Upper lobe of left lung (tissue), 6 donors: Measurements from ENCODE around the gene ACAN. TPM values are rescaled to one million over a fixed set of nuclear protein-coding genes. Genes with fewer than 3 reads are reported as not detected.

ENCODE experiments used
- ATAC-seq, 2 donors: fragments of 200-7000 bp; cut with Tn5 transposase; one replicate each; pipeline ENCODE4 v1.9.1; 2022; ENCODE audit warnings: mild to moderate bottlenecking in 2 of 2, moderate library complexity in 2 of 2; ENCODE audit not compliant: low FRiP score in 2 of 2
- DNase-seq, 2 donors: peaks; one replicate each; pipeline ENCODE4 v3.0.0-alpha.2; 2019 to 2020
- H3K27ac ChIP-seq, 4 donors: fragments of 200-600 bp; sonication (generic); one replicate each; pipeline ENCODE4 v1.5.1; 2016 to 2019
- H3K27me3 ChIP-seq, 4 donors: fragments of 200-600 bp; sonication (generic); one replicate each; pipeline ENCODE4 v1.5.1; 2017 to 2019
- H3K36me3 ChIP-seq, 4 donors: fragments of 200-600 bp; sonication (generic); one replicate each; pipeline ENCODE4 v1.5.1; 2016 to 2019
- H3K4me1 ChIP-seq, 4 donors: fragments of 200-600 bp; sonication (generic); one replicate each; pipeline ENCODE4 v1.5.1; 2018 to 2019
- H3K4me3 ChIP-seq, 4 donors: fragments of 200-600 bp; sonication (generic); one replicate each; pipeline ENCODE4 v1.5.1; 2017 to 2019; ENCODE audit warnings: mild to moderate bottlenecking in 2 of 4, moderate library complexity in 1 of 4
- H3K9me3 ChIP-seq, 4 donors: fragments of 200-600 bp; sonication (generic); one replicate each; pipeline ENCODE4 v1.5.1; 2018 to 2019
- EP300 ChIP-seq, 4 donors: sonication (generic); formaldehyde crosslinking; IDR thresholded peaks; one replicate each; pipeline ENCODE4 v1.5.1; 2017; ENCODE audit warnings: antibody characterized with exemption in 4 of 4, control low read depth in 2 of 4
- POLR2A ChIP-seq, 4 donors: fragments of 450-650 bp; IDR thresholded peaks; one replicate each; pipeline ENCODE4 v1.5.1; 2016 to 2017; ENCODE audit warnings: antibody characterized with exemption in 4 of 4, mild to moderate bottlenecking in 2 of 4
- POLR2AphosphoS5 ChIP-seq, 2 donors: sonication (generic); formaldehyde crosslinking; IDR thresholded peaks; one replicate each; pipeline ENCODE4 v1.5.1; 2017; ENCODE audit warnings: antibody characterized with exemption in 2 of 2
- WGBS, 2 donors: methylation state at CpG; one replicate each; pipeline ENCODE4 v1.1.5; 2017 to 2018; 5-methylcytosine and 5-hydroxymethylcytosine counted together
- total RNA-seq, 6 donors: library from RNA; depleted of rRNA in 4 of 6; stranded (reverse); fragments of >200 nt in 4 of 6; gene quantifications; one replicate each; pipeline versions ENCODE4 v1.1.0 to v1.2.1, GENCODE V29; 2016 to 2021
- TF ChIP-seq, protein P1 (sequence below), 6 experiments: fragments of 450-650 bp in 4 of 6; fragments of 200-600 bp in 2 of 6; sonication (generic) in 2 of 6; IDR thresholded peaks; one replicate each; pipeline ENCODE4 v1.5.1; 2016 to 2019; ENCODE audit warnings: antibody characterized with exemption in 6 of 6
- donor health status: DM: no; HTN: no; CAD: no; lungs with moderate emphysema.
- donor health status: DM: no; HTN: yes; CAD: no; lungs with severe emphysema.

Gene ACAN
- total RNA-seq, 6 donors from 2014 or later, result 0.24 to 1.6 (median 0.46) TPM; not detected in 3

DNA sequence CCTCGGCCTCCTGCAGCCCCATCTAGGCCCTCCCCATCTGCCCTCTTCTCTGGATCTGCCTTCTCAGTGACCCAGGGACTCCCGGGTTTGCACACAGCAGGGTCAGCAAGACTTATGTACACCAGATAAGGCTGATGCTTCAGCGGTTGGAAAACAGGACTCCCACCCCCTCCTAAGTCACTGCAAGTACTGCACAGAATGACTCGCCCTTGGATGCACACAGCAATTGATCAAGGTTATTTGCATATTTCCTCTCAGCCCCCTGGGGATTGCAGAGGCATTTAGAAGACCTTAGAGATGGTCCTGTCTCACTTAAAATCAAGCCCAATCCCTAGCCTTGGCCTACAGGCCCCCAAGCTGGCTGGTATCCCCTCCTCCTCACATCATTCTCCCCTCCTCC, 8.9 kb downstream of the ACAN start:
- 30 to 56% methylated on average over 4 of the region's 4 CpGs for WGBS, 2 donors

DNA sequence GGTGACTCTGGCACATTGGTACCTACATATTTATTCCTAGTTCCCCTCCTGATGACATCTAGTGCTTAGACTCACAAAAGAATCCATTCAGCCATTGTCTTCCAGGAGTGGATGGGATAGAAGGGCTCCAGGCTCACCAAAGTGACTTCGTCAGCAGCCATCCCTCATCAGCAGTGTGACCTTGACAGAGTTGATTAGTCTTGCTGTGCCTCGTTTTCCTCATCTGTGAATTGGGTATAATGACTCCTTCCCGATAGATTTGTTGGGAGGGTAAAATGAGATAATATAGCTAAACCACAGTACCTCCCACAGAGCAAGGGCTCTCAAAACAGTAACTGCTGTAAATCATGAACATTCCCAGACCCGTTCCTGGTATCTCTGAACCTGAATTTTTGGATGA, 10.7 kb downstream of the ACAN start:
- Histone ChIP-seq H3K27ac (no peak overlapping the region), H3K4me3 (no peak overlapping the region), H3K27me3 (no peaks in the 10 kb centered on the region), H3K4me1 (no peaks in the 10 kb centered on the region), H3K36me3 (no peaks in the 10 kb centered on the region), H3K9me3 (no peaks in the 10 kb centered on the region)
- no peak for DNase-seq
- 85 to 92% methylated on average over 4 of the region's 4 CpGs for WGBS, 2 donors
- no peak for TF ChIP-seq EP300 (IDR thresholded peaks at IDR 0.05)
- no peak for TF ChIP-seq POLR2AphosphoS5 (IDR thresholded peaks at IDR 0.05)
- TF ChIP-seq, protein P1, sequence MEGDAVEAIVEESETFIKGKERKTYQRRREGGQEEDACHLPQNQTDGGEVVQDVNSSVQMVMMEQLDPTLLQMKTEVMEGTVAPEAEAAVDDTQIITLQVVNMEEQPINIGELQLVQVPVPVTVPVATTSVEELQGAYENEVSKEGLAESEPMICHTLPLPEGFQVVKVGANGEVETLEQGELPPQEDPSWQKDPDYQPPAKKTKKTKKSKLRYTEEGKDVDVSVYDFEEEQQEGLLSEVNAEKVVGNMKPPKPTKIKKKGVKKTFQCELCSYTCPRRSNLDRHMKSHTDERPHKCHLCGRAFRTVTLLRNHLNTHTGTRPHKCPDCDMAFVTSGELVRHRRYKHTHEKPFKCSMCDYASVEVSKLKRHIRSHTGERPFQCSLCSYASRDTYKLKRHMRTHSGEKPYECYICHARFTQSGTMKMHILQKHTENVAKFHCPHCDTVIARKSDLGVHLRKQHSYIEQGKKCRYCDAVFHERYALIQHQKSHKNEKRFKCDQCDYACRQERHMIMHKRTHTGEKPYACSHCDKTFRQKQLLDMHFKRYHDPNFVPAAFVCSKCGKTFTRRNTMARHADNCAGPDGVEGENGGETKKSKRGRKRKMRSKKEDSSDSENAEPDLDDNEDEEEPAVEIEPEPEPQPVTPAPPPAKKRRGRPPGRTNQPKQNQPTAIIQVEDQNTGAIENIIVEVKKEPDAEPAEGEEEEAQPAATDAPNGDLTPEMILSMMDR (IDR thresholded peaks at IDR 0.05), result no peak
- no peak for TF ChIP-seq POLR2A (IDR thresholded peaks at IDR 0.05)
- no peak for ATAC-seq

More for the DNA sequence above, 8.9 kb downstream of the ACAN start:
- Histone ChIP-seq H3K4me3 (no peak overlapping the region), H3K4me1 (no peaks in the 10 kb centered on the region), H3K27me3 (no peaks in the 10 kb centered on the region), H3K36me3 (no peaks in the 10 kb centered on the region), H3K27ac (no peak overlapping the region), H3K9me3 (no peaks in the 10 kb centered on the region)
- no peak for DNase-seq
- TF ChIP-seq EP300 (IDR thresholded peaks at IDR 0.05) (no peak), POLR2AphosphoS5 (IDR thresholded peaks at IDR 0.05) (no peak), POLR2A (IDR thresholded peaks at IDR 0.05) (no peak)
- TF ChIP-seq, protein P1 (IDR thresholded peaks at IDR 0.05), result no peak
- no peak for ATAC-seq

DNA sequence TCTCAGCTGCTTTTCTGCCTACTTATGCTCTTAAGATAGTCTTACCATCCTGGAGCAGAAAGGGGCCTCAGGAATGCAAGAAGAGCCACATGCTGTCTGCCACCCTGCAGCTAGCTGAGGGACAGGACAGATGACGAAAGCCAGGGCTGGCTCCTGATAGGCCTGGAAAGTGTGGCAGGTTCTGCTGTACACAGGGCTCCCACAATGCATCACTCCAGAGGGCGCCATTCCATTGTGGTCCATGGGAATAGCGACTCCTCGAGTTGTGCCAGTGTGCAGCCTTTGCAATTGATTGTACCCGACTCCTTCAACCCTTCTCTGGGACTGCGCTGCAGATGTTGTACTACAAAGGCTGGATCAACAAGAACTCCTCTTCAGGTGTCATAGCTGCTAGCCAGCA, 11.2 kb downstream of the ACAN start:
- DNase-seq, result no peak

DNA sequence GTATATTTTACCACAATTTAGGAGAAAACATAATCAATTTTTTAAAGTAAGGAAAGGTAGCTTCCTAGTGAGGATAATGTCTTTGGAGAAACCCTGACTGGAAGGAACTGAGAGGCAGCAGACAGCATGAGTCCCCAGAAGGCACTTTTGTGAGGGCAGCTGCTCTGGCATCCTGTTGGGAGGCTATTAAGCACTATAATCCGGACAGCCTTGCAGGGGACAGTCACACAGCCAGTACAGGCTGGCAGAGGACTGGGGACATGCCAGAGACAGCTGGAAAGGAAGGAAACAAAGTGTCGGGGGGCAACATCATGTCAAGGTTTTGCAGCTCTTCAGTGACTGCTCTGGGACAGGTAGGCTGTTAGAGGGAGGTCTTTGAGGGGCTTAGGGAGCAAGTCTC, 15.7 kb downstream of the ACAN start:
- no peak for DNase-seq
- 43 to 57% methylated on average over 2 of the region's 2 CpGs for WGBS, 2 donors
- ATAC-seq, result no peak
- Histone ChIP-seq H3K9me3 (no peaks in the 10 kb centered on the region), H3K4me3 (no peak overlapping the region), H3K27me3 (no peaks in the 10 kb centered on the region), H3K27ac (no peak overlapping the region), H3K36me3 (no peaks in the 10 kb centered on the region), H3K4me1 (no peaks in the 10 kb centered on the region)
- TF ChIP-seq POLR2AphosphoS5 (IDR thresholded peaks at IDR 0.05) (no peak), EP300 (IDR thresholded peaks at IDR 0.05) (no peak), POLR2A (IDR thresholded peaks at IDR 0.05) (no peak)
- TF ChIP-seq, protein P1 (IDR thresholded peaks at IDR 0.05), result no peak

More for the DNA sequence above, 11.2 kb downstream of the ACAN start:
- 80 to 89% methylated on average over 2 to 6 of the region's 6 CpGs for WGBS, 2 donors
- TF ChIP-seq EP300 (IDR thresholded peaks at IDR 0.05) (no peak), POLR2A (IDR thresholded peaks at IDR 0.05) (no peak), POLR2AphosphoS5 (IDR thresholded peaks at IDR 0.05) (no peak)
- TF ChIP-seq, protein P1 (IDR thresholded peaks at IDR 0.05), result no peak
- Histone ChIP-seq H3K36me3 (no peaks in the 10 kb centered on the region), H3K9me3 (no peaks in the 10 kb centered on the region), H3K27ac (no peak overlapping the region), H3K4me3 (no peak overlapping the region), H3K4me1 (no peaks in the 10 kb centered on the region), H3K27me3 (no peaks in the 10 kb centered on the region)
- ATAC-seq, result no peak

DNA sequence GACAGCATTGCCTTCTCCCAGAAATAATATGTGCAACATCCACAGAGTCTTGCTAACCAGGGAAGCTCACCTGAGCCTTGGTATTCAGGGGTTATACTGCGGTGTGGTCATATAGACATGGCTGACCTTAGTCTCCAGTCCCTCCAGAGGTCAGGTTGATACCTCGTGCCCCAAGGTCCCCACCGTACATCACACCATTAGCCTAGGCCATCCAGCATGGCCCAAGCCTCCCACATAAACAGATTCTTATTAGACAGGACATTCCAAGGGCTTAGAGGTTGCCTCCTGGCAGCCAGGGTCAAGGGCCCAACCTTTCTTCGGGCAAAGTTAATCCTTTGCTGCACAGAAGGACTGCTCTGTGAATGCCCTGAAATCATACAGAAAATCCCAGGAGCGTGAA, 18.8 kb downstream of the ACAN start:
- 66 to 79% methylated on average over 5 of the region's 5 CpGs for WGBS, 2 donors
- Histone ChIP-seq H3K4me1 (no peaks in the 10 kb centered on the region), H3K36me3 (no peaks in the 10 kb centered on the region), H3K9me3 (no peaks in the 10 kb centered on the region), H3K27ac (no peak overlapping the region), H3K27me3 (no peaks in the 10 kb centered on the region), H3K4me3 (no peak overlapping the region)
- no peak for DNase-seq
- TF ChIP-seq, protein P1 (IDR thresholded peaks at IDR 0.05), result no peak
- TF ChIP-seq POLR2AphosphoS5 (IDR thresholded peaks at IDR 0.05) (no peak), EP300 (IDR thresholded peaks at IDR 0.05) (no peak), POLR2A (IDR thresholded peaks at IDR 0.05) (no peak)
- no peak for ATAC-seq
